Endothelial cell of umbilical vein (primary cell): ENCODE measurements around the gene JAML. TPM values are rescaled to one million over a fixed set of nuclear protein-coding genes. Genes with fewer than 3 reads are reported as not detected.

Experiments used
- BruUV-seq: library from RNA; stranded (reverse); fragments of 400-500 nt; replicated peaks from 2 replicates; lab custom pipeline; 2021; lab: Mats Ljungman, UMichigan
- CTCF ChIA-PET: fragments of 300-600, 350-600 bp; sonication (Branson Sonifier 250); formaldehyde crosslinking; loops from one replicate; lab custom pipeline; 2021; ENCODE audit warnings: antibody characterized with exemption, inconsistent platforms; lab: Charles Lee
- POLR2A ChIA-PET: fragments of 300-600, 350-600 bp; sonication (Branson Sonifier 250); formaldehyde crosslinking; loops from one replicate; lab custom pipeline; 2021; ENCODE audit warnings: antibody characterized with exemption, inconsistent platforms; lab: Charles Lee
- DNase-seq: peaks from one replicate; pipeline ENCODE4 v3.0.0-alpha.2; 2011; ENCODE audit warnings: low read depth, low spot score
- FAIRE-seq: peaks from 2 replicates; lab custom pipeline; 2011; peaks lifted over from hg19 to GRCh38; lab: Jason Lieb, UNC
- H2AFZ ChIP-seq: 2 replicates; pipeline ENCODE4 v1.6.0; 2012; ENCODE audit warnings: low read depth, low read length, control low read depth, inconsistent platforms
- H3K27ac ChIP-seq: 2 replicates; pipeline ENCODE4 v1.5.1; 2011; ENCODE audit warnings: low read depth, mild to moderate bottlenecking, control low read depth, low read length, moderate library complexity; ENCODE audit not compliant: insufficient read depth
- H3K27me3 ChIP-seq, 2 experiments: 2 replicates each; pipeline versions ENCODE4 v1.6.0 to v1.6.1; 2011; ENCODE audit warnings: low read length in 2 of 2, mixed read lengths in 1 of 2; ENCODE audit not compliant: control insufficient read depth in 2 of 2, insufficient read depth in 2 of 2
- H3K36me3 ChIP-seq, 2 experiments: 2 replicates in 1 of 2; 3 replicates in 1 of 2; pipeline ENCODE4 v1.5.1; 2011; ENCODE audit warnings: low read length in 2 of 2, mild to moderate bottlenecking in 1 of 2, moderate library complexity in 1 of 2; ENCODE audit not compliant: control insufficient read depth in 2 of 2, insufficient read depth in 2 of 2; ENCODE audit errors: extremely low read depth in 1 of 2
- H3K4me1 ChIP-seq: 3 replicates; pipeline ENCODE4 v1.5.1; 2011; ENCODE audit warnings: mild to moderate bottlenecking, low read length; ENCODE audit not compliant: control insufficient read depth, insufficient read depth; ENCODE audit errors: extremely low read depth
- H3K4me2 ChIP-seq: 2 replicates; pipeline ENCODE4 v1.6.1; 2011; ENCODE audit warnings: low read length, control low read depth, mixed read lengths; ENCODE audit not compliant: insufficient read depth
- H3K4me3 ChIP-seq, 3 experiments: fragments of 200-600 bp in 1 of 3; sonication (generic), shearing (Covaris generic) in 1 of 3; replicated peaks in 1 of 3; 2 replicates each; pipeline ENCODE4 v1.5.1; 2011 to 2016; ENCODE audit warnings: control low read depth in 3 of 3, low read length in 3 of 3, mild to moderate bottlenecking in 2 of 3, inconsistent platforms in 1 of 3, low read depth in 1 of 3, moderate library complexity in 1 of 3; ENCODE audit not compliant: insufficient read depth in 1 of 3
- H3K79me2 ChIP-seq: 2 replicates; pipeline ENCODE4 v1.6.0; 2012; ENCODE audit warnings: low read length, inconsistent platforms; ENCODE audit not compliant: control insufficient read depth, insufficient read depth
- H3K9ac ChIP-seq: replicated peaks from 2 replicates; pipeline ENCODE3; 2011; ENCODE audit warnings: low read length, control low read depth; ENCODE audit not compliant: insufficient read depth; ENCODE audit errors: extremely low read depth
- H3K9me1 ChIP-seq: replicated peaks from 3 replicates; pipeline ENCODE4 v1.6.0; 2011; ENCODE audit warnings: mild to moderate bottlenecking, low read length; ENCODE audit not compliant: control insufficient read depth, insufficient read depth; ENCODE audit errors: extremely low read depth
- H3K9me3 ChIP-seq: replicated peaks from 2 replicates; pipeline ENCODE4 v1.5.1; 2012; ENCODE audit warnings: low read length, inconsistent platforms; ENCODE audit not compliant: control insufficient read depth, insufficient read depth
- H4K20me1 ChIP-seq: replicated peaks from 2 replicates; pipeline ENCODE3; 2011; ENCODE audit warnings: mild to moderate bottlenecking, low read length; ENCODE audit not compliant: control insufficient read depth, insufficient read depth; ENCODE audit errors: extremely low read depth
- CTCF ChIP-seq, 2 donors: IDR thresholded peaks; 1 replicate in 1 of 2; 2 replicates in 1 of 2; pipeline ENCODE4 v1.5.1; 2011; ENCODE audit warnings: low read length in 2 of 2, mild to moderate bottlenecking in 2 of 2, moderate library complexity in 2 of 2, control low read depth in 1 of 2, inconsistent platforms in 1 of 2, low read depth in 1 of 2; ENCODE audit not compliant: insufficient read depth in 1 of 2; ENCODE audit errors: extremely low read depth in 1 of 2
- EZH2 ChIP-seq: IDR thresholded peaks from 2 replicates; pipeline ENCODE4 v1.6.1; 2012; ENCODE audit warnings: borderline replicate concordance, low read depth, mild to moderate bottlenecking, moderate library complexity, low read length, inconsistent platforms; ENCODE audit not compliant: severe bottlenecking
- FOS ChIP-seq: IDR thresholded peaks from 2 replicates; pipeline ENCODE4 v1.6.1; 2011; ENCODE audit warnings: mild to moderate bottlenecking, low read length, moderate library complexity, borderline replicate concordance; ENCODE audit not compliant: insufficient read depth
- GATA2 ChIP-seq: IDR thresholded peaks from 2 replicates; pipeline ENCODE4 v1.7.0; 2011; ENCODE audit warnings: low read depth, mild to moderate bottlenecking, moderate library complexity, mixed read lengths, low read length; ENCODE audit not compliant: insufficient read length, insufficient read depth
- JUN ChIP-seq: IDR thresholded peaks from 2 replicates; pipeline ENCODE4 v1.6.1; 2011; ENCODE audit warnings: borderline replicate concordance, low read depth; ENCODE audit not compliant: insufficient read length, insufficient read depth
- MAX ChIP-seq: IDR thresholded peaks from 2 replicates; pipeline ENCODE4 v1.6.1; 2011; ENCODE audit not compliant: insufficient read depth, insufficient read length
- MYC ChIP-seq: IDR thresholded peaks from one replicate; pipeline ENCODE4 v1.6.1; 2011; ENCODE audit warnings: mild to moderate bottlenecking, low read depth, low read length
- POLR2A ChIP-seq: IDR thresholded peaks from 2 replicates; pipeline ENCODE4 v1.6.1; 2012; ENCODE audit warnings: low read depth, mild to moderate bottlenecking, control low read depth, low read length
- POLR2AphosphoS5 ChIP-seq: IDR thresholded peaks from 2 replicates; pipeline ENCODE4 v1.6.1; 2012; ENCODE audit warnings: low read depth, mild to moderate bottlenecking, control low read depth, low read length, moderate library complexity; ENCODE audit not compliant: insufficient read depth
- dilution Hi-C: fragments of 300-500 bp; cut with MboI; formaldehyde crosslinking; loops from one replicate; pipeline ENCODE4 v1.15.0; 2019; ENCODE audit warnings: low sequenced_read_pairs; ENCODE audit not compliant: extremely low pct_ligation_motif_present
- intact Hi-C: fragments of 100-400 bp; cut with micrococcal nuclease; formaldehyde crosslinking; loops from one replicate; pipeline ENCODE4 v1.10.0; 2022
- polyA plus RNA-seq, 4 experiments: library from polyadenylated mRNA; depleted of rRNA in 3 of 4; stranded (reverse) in 3 of 4; unstranded in 1 of 4; fragments of >200 nt; gene quantifications; 2 replicates each; pipeline versions ENCODE4 v1.2.1 to v1.2.3, GENCODE V29; 2011 to 2012; ENCODE audit warnings: missing spikeins in 1 of 4
- total RNA-seq: library from RNA; stranded (reverse); gene quantifications from 2 replicates; pipeline ENCODE4 v1.2.3, GENCODE V29; 2021

JAML gene
- total and polyA plus RNA-seq, 2 donors (not counting 3 experiments of a cell fraction or from before 2014, with no cell fraction given) = 0.04 to 0.35 TPM

GRCh38 chr11:118223992-118224391, 819 bp downstream of the JAML start:
- BruUV-seq = no TSS peak
- Histone ChIP-seq H2AFZ (no peak overlapping the region), H3K4me2 (no peak overlapping the region), H3K27ac (no peak overlapping the region), H3K79me2 (no peaks in the 10 kb centered on the region), H3K4me1 (peaks cover 11% of the 10 kb centered on the region), H3K9ac (no peak overlapping the region), H3K36me3 (no peaks in the 10 kb centered on the region), H3K9me3 (no peaks in the 10 kb centered on the region), H3K9me1 (no peaks in the 10 kb centered on the region), H3K4me3 (no peak overlapping the region), H4K20me1 (no peaks in the 10 kb centered on the region), H3K27me3 (peaks cover 4 to 9% of the 10 kb centered on the region in 2 experiments)
- no peak for TF ChIP-seq POLR2A
- TF ChIP-seq MAX = no peak
- no peak for TF ChIP-seq POLR2AphosphoS5
- no peak for TF ChIP-seq JUN
- no peak for TF ChIP-seq CTCF (IDR thresholded peaks at IDR 0.05; ENCODE audit: extremely low read depth in 1 of 2, insufficient read depth in 1 of 2, low read depth in 1 of 2, low read length in 2 of 2)
- TF ChIP-seq GATA2 = no peak
- no peak for TF ChIP-seq MYC
- TF ChIP-seq EZH2 = no peak
- no peak for TF ChIP-seq FOS
- CTCF ChIA-PET = interaction anchor here (1.6 kb wide), 1 partner anchor 26 kb away, joined by 7 read pairs; no protein-coding TSS in a partner anchor
- dilution Hi-C loops = no loop called here
- POLR2A ChIA-PET = no interaction called here
- FAIRE-seq (no peak), DNase-seq (no peak)
- intact Hi-C loops = no loop called here
